WTC11 (cell line): Measurements from ENCODE around the gene BLMH. TPM values are rescaled to one million over a fixed set of nuclear protein-coding genes. Genes with fewer than 3 reads are reported as not detected.

Source experiments
- ATAC-seq: fragments of 200-7000 bp; cut with Tn5 transposase; 2 replicates; pipeline ENCODE4 v1.10.0; 2021; ENCODE audit warnings: mild to moderate bottlenecking, moderate library complexity
- CTCF ChIA-PET: fragments of 300-600 bp; sonication (Branson Sonifier 250); formaldehyde crosslinking; loops from one replicate; lab custom pipeline; 2021; ENCODE audit warnings: antibody characterized with exemption; lab: Charles Lee
- POLR2A ChIA-PET: fragments of 350-600 bp; sonication (Branson Sonifier 250); formaldehyde crosslinking; loops from one replicate; lab custom pipeline; 2021; ENCODE audit warnings: antibody characterized with exemption; lab: Charles Lee
- DNase-seq: peaks from one replicate; pipeline ENCODE4 v3.0.0; 2021; ENCODE audit warnings: low spot score
- H3K27ac Mint-ChIP-seq: 2 replicates; pipeline ENCODE4 v1.8.0; 2021; ENCODE audit warnings: mixed read lengths
- H3K27me3 Mint-ChIP-seq: 2 replicates; pipeline ENCODE4 v1.8.0; 2021; ENCODE audit warnings: low read depth, mild to moderate bottlenecking, moderate library complexity, mixed read lengths
- H3K36me3 Mint-ChIP-seq: 2 replicates; pipeline ENCODE4 v1.8.0; 2021; ENCODE audit warnings: mixed read lengths
- H3K4me1 Mint-ChIP-seq: 2 replicates; pipeline ENCODE4 v1.8.0; 2022; ENCODE audit warnings: mixed read lengths
- H3K4me3 Mint-ChIP-seq: 2 replicates; pipeline ENCODE4 v1.8.0; 2021; ENCODE audit warnings: mild to moderate bottlenecking, moderate library complexity, mixed read lengths
- H3K9me3 Mint-ChIP-seq: 2 replicates; pipeline ENCODE4 v1.8.0; 2021; ENCODE audit warnings: mixed read lengths
- ATF2 ChIP-seq: sonication (generic); formaldehyde crosslinking; IDR thresholded peaks from 2 replicates; pipeline ENCODE4 v1.8.1; 2022; ENCODE audit warnings: low read depth, missing genetic modification reagents, borderline replicate concordance
- ATF6 ChIP-seq: sonication (generic); formaldehyde crosslinking; IDR thresholded peaks from 2 replicates; pipeline ENCODE4 v1.8.1; 2023; ENCODE audit warnings: mild to moderate bottlenecking, missing genetic modification reagents
- CREB1 ChIP-seq: sonication (generic); formaldehyde crosslinking; IDR thresholded peaks from 2 replicates; pipeline ENCODE4 v1.8.0; 2023; ENCODE audit warnings: mild to moderate bottlenecking, missing genetic modification reagents
- CREM ChIP-seq: sonication (generic); formaldehyde crosslinking; IDR thresholded peaks from 2 replicates; pipeline ENCODE4 v1.8.1; 2022; ENCODE audit warnings: mild to moderate bottlenecking, missing genetic modification reagents, moderate library complexity
- ELF4 ChIP-seq: sonication (generic); formaldehyde crosslinking; IDR thresholded peaks from 2 replicates; pipeline ENCODE4 v1.8.1; 2022; ENCODE audit warnings: low read depth, mild to moderate bottlenecking, moderate library complexity, missing genetic modification reagents
- ETV6 ChIP-seq: sonication (generic); formaldehyde crosslinking; IDR thresholded peaks from 2 replicates; pipeline ENCODE4 v1.8.1; 2022; ENCODE audit warnings: mild to moderate bottlenecking, missing genetic modification reagents
- FOXK1 ChIP-seq: sonication (generic); formaldehyde crosslinking; IDR thresholded peaks from 2 replicates; pipeline ENCODE4 v1.8.0; 2022; ENCODE audit warnings: mild to moderate bottlenecking, moderate library complexity, missing genetic modification reagents
- GABPB1 ChIP-seq: sonication (generic); formaldehyde crosslinking; IDR thresholded peaks from 2 replicates; pipeline ENCODE4 v1.8.1; 2023; ENCODE audit warnings: mild to moderate bottlenecking, missing genetic modification reagents
- HMGXB4 ChIP-seq: sonication (generic); formaldehyde crosslinking; IDR thresholded peaks from 2 replicates; pipeline ENCODE4 v1.8.1; 2023; ENCODE audit warnings: mild to moderate bottlenecking, moderate library complexity, missing genetic modification reagents
- MAX ChIP-seq: sonication (generic); formaldehyde crosslinking; IDR thresholded peaks from 2 replicates; pipeline ENCODE4 v1.8.0; 2022; ENCODE audit warnings: mild to moderate bottlenecking, missing genetic modification reagents
- MLX ChIP-seq: sonication (generic); formaldehyde crosslinking; IDR thresholded peaks from 2 replicates; pipeline ENCODE4 v1.8.1; 2023; ENCODE audit warnings: mild to moderate bottlenecking, missing genetic modification reagents, moderate library complexity
- NFATC4 ChIP-seq: fragments of 250-450 bp; sonication (Bioruptor Pico); IDR thresholded peaks from 2 replicates; pipeline ENCODE4 v1.9.0; 2021; ENCODE audit warnings: mild to moderate bottlenecking
- TCF7 ChIP-seq: sonication (generic); formaldehyde crosslinking; IDR thresholded peaks from 2 replicates; pipeline ENCODE4 v1.8.0; 2022; ENCODE audit warnings: mild to moderate bottlenecking, low read depth, missing genetic modification reagents, moderate library complexity
- TEAD1 ChIP-seq: sonication (generic); formaldehyde crosslinking; IDR thresholded peaks from 2 replicates; pipeline ENCODE4 v1.8.0; 2022; ENCODE audit warnings: mild to moderate bottlenecking, missing genetic modification reagents
- ZBTB21 ChIP-seq: sonication (generic); formaldehyde crosslinking; IDR thresholded peaks from 2 replicates; pipeline ENCODE4 v1.8.1; 2023; ENCODE audit warnings: mild to moderate bottlenecking, missing genetic modification reagents, borderline replicate concordance
- ZNF138 ChIP-seq: sonication (generic); formaldehyde crosslinking; conservative IDR thresholded peaks from 2 replicates; pipeline ENCODE4 v1.8.1; 2022; ENCODE audit warnings: mild to moderate bottlenecking, moderate library complexity, missing genetic modification reagents
- ZNF317 ChIP-seq: sonication (generic); formaldehyde crosslinking; IDR thresholded peaks from 2 replicates; pipeline ENCODE4 v1.8.1; 2023; ENCODE audit warnings: low read depth, mild to moderate bottlenecking, moderate library complexity, missing genetic modification reagents, borderline replicate concordance
- total RNA-seq: library from RNA; stranded (reverse); gene quantifications from 3 replicates; pipeline ENCODE4 v1.2.3, GENCODE V29; 2021

The BLMH gene
- total RNA-seq, 1 experiment from 2014 or later = 63.9 TPM

GRCh38 chr17:30299000-30299399 lies 7.3 kb upstream of the BLMH start:
- no peak overlapping the region for H3K27ac Mint-ChIP-seq
- H3K36me3 Mint-ChIP-seq = no peaks in the 10 kb centered on the region
- no peaks in the 10 kb centered on the region for H3K4me1 Mint-ChIP-seq
- ChIA-PET CTCF (interaction anchor here (0.6 kb wide), 1 partner anchor 171 kb away, joined by 3 read pairs; no protein-coding TSS in a partner anchor), POLR2A (no interaction called here)
- H3K27me3 Mint-ChIP-seq = no peaks in the 10 kb centered on the region
- ATAC-seq (no peak), DNase-seq (no peak)
- no peak overlapping the region for H3K4me3 Mint-ChIP-seq
- peaks cover 13% of the 10 kb centered on the region; the same call in 1 of the 2 replicates for H3K9me3 Mint-ChIP-seq
- no peak for TF ChIP-seq MLX (CRISPR knock-in tag)
- no peak for TF ChIP-seq CREB1 (CRISPR knock-in tag)
- TF ChIP-seq FOXK1 = no peak
- TF ChIP-seq ZBTB21 (CRISPR knock-in tag) = no peak
- TF ChIP-seq ELF4 (CRISPR knock-in tag) = no peak
- no peak for TF ChIP-seq CREM (CRISPR knock-in tag)
- no peak for TF ChIP-seq NFATC4 (CRISPR knock-in tag)
- TF ChIP-seq ATF6 (CRISPR knock-in tag) = no peak
- TF ChIP-seq HMGXB4 (CRISPR knock-in tag) = no peak
- no peak for TF ChIP-seq ATF2
- TF ChIP-seq TEAD1 = no peak
- TF ChIP-seq ZNF317 (CRISPR knock-in tag) = no peak
- no peak for TF ChIP-seq ZNF138 (CRISPR knock-in tag)
- TF ChIP-seq ETV6 (CRISPR knock-in tag) = no peak
- no peak for TF ChIP-seq TCF7

- ATAC-seq (no peak), DNase-seq (no peak)
- no peak overlapping the region for H3K4me3 Mint-ChIP-seq
- no peaks in the 10 kb centered on the region for H3K27me3 Mint-ChIP-seq
- H3K9me3 Mint-ChIP-seq = peaks cover 13% of the 10 kb centered on the region; the same call in 1 of the 2 replicates
- ChIA-PET CTCF (no interaction called here), POLR2A (no interaction called here)
- H3K36me3 Mint-ChIP-seq = no peaks in the 10 kb centered on the region
- H3K4me1 Mint-ChIP-seq = 0 out of 2 replicates have a peak, but pooled peaks cover under 1% of the 10 kb centered on the region
- TF ChIP-seq GABPB1 = no peak
- H3K27ac Mint-ChIP-seq = no peak overlapping the region
Measured at GRCh38 chr17:30297715-30298114, 6.0 kb upstream of the BLMH start.

- CTCF ChIA-PET = no interaction called here
- ATAC-seq (no peak), DNase-seq (no peak)
- H3K36me3 Mint-ChIP-seq = no peaks in the 10 kb centered on the region
- 0 out of 2 replicates have a peak, but pooled peaks cover 4% of the 10 kb centered on the region for H3K4me1 Mint-ChIP-seq
- H3K4me3 Mint-ChIP-seq = no peak overlapping the region
- TF ChIP-seq MLX (CRISPR knock-in tag) (no peak), ETV6 (CRISPR knock-in tag) (no peak), MAX (CRISPR knock-in tag) (no peak)
- H3K27me3 Mint-ChIP-seq = no peaks in the 10 kb centered on the region
- H3K9me3 Mint-ChIP-seq = peaks cover 13% of the 10 kb centered on the region; the same call in 1 of the 2 replicates
- POLR2A ChIA-PET = no interaction called here
- no peak overlapping the region for H3K27ac Mint-ChIP-seq
Measured at GRCh38 chr17:30296499-30297080, 4.8 kb upstream of the BLMH start.
